Calu3 (cell line): Measurements from ENCODE around the gene TMSB4X. TPM values are rescaled to one million over a fixed set of nuclear protein-coding genes. Genes with fewer than 3 reads are reported as not detected.

ENCODE experiments used
- BruUV-seq: library from RNA; stranded (reverse); fragments of 400-500 nt; replicated peaks from 2 replicates; lab custom pipeline; 2021; lab: Mats Ljungman, UMichigan
- CTCF ChIA-PET: fragments of 300-600 bp; sonication (Branson Sonifier 250); formaldehyde crosslinking; loops from one replicate; lab custom pipeline; 2022; ENCODE audit warnings: antibody characterized with exemption; lab: Charles Lee
- DNase-seq: peaks from one replicate; pipeline ENCODE4 v3.0.0; 2022
- H3K27ac Mint-ChIP-seq: one replicate; pipeline ENCODE4 v1.8.0; 2022; ENCODE audit warnings: mixed read lengths; ENCODE audit not compliant: unreplicated experiment
- H3K27me3 Mint-ChIP-seq: one replicate; pipeline ENCODE4 v1.8.0; 2022; ENCODE audit warnings: mixed read lengths; ENCODE audit not compliant: unreplicated experiment
- H3K36me3 Mint-ChIP-seq: one replicate; pipeline ENCODE4 v1.8.0; 2022; ENCODE audit warnings: mild to moderate bottlenecking, moderate library complexity, mixed read lengths; ENCODE audit not compliant: insufficient read depth, unreplicated experiment
- H3K4me1 Mint-ChIP-seq: one replicate; pipeline ENCODE4 v1.8.0; 2022; ENCODE audit warnings: mild to moderate bottlenecking, low read depth, mixed read lengths; ENCODE audit not compliant: unreplicated experiment
- H3K4me3 Mint-ChIP-seq: one replicate; pipeline ENCODE4 v1.8.0; 2022; ENCODE audit warnings: mild to moderate bottlenecking, low read depth, moderate library complexity, mixed read lengths; ENCODE audit not compliant: unreplicated experiment
- H3K9me3 Mint-ChIP-seq: one replicate; pipeline ENCODE4 v1.8.0; 2022; ENCODE audit warnings: low read depth, mixed read lengths; ENCODE audit not compliant: unreplicated experiment
- CTCF ChIP-seq: fragments of 200-600 bp; IDR thresholded peaks from one replicate; pipeline ENCODE4 v1.8.0; 2022; ENCODE audit warnings: antibody characterized with exemption; ENCODE audit not compliant: unreplicated experiment
- intact Hi-C: fragments of 100-400 bp; cut with micrococcal nuclease; formaldehyde crosslinking; loops from one replicate; pipeline ENCODE4 v1.10.0; 2022; ENCODE audit not compliant: unreplicated experiment
- total RNA-seq: library from RNA; stranded (reverse); gene quantifications from 2 replicates; pipeline ENCODE4 v1.2.3, GENCODE V29; 2022

The TMSB4X gene
- total RNA-seq, 1 experiment from 2014 or later, result 5,274 TPM

- no peak for TF ChIP-seq CTCF
- CTCF ChIA-PET, result interaction anchor here (1.0 to 2.3 kb wide), 2 partner anchors 54 to 101 kb away, joined by 3 to 6 read pairs; no protein-coding TSS in a partner anchor
- H3K4me1 Mint-ChIP-seq, result peaks cover 49% of the 10 kb centered on the region
- DNase-seq, result no peak
- H3K9me3 Mint-ChIP-seq, result no peaks in the 10 kb centered on the region
- H3K27me3 Mint-ChIP-seq, result no peaks in the 10 kb centered on the region
- H3K36me3 Mint-ChIP-seq, result peaks cover 1% of the 10 kb centered on the region
- intact Hi-C loops, result no loop called here
- H3K4me3 Mint-ChIP-seq, result no peak overlapping the region
- peak overlapping the region; percentile 76 for H3K27ac Mint-ChIP-seq
- BruUV-seq, result no TSS peak
Measured at GRCh38 chrX:13001097-13001496, 26.2 kb downstream of the TMSB4X start.

GRCh38 chrX:13001961-13002671 lies 27.2 kb downstream of the TMSB4X start:
- TSS peak; percentile 81 for BruUV-seq
- no peaks in the 10 kb centered on the region for H3K9me3 Mint-ChIP-seq
- H3K4me1 Mint-ChIP-seq, result peaks cover 44% of the 10 kb centered on the region
- intact Hi-C loops, result no loop called here
- peak overlapping the region; percentile 96 for H3K27ac Mint-ChIP-seq
- CTCF ChIA-PET, result interaction anchor here (1.0 to 2.3 kb wide), 4 partner anchors 55 to 486 kb away, joined by 3 to 6 read pairs (median 4); no protein-coding TSS in a partner anchor
- H3K4me3 Mint-ChIP-seq, result no peak overlapping the region
- DNase-seq, result no peak
- no peaks in the 10 kb centered on the region for H3K27me3 Mint-ChIP-seq
- TF ChIP-seq CTCF, result no peak
- H3K36me3 Mint-ChIP-seq, result no peaks in the 10 kb centered on the region

- CTCF ChIA-PET, result no interaction called here
- Mint-ChIP-seq H3K4me1 (peaks cover 39% of the 10 kb centered on the region), H3K4me3 (no peak overlapping the region), H3K27ac (no peak overlapping the region), H3K27me3 (no peaks in the 10 kb centered on the region), H3K9me3 (no peaks in the 10 kb centered on the region), H3K36me3 (no peaks in the 10 kb centered on the region)
- no peak for DNase-seq
- TF ChIP-seq CTCF, result no peak
- intact Hi-C loops, result no loop called here
- BruUV-seq, result no TSS peak
Measured at GRCh38 chrX:13005661-13006473, 31.0 kb downstream of the TMSB4X start.

- Mint-ChIP-seq H3K36me3 (no peaks in the 10 kb centered on the region), H3K27me3 (no peaks in the 10 kb centered on the region), H3K27ac (no peak overlapping the region), H3K4me1 (peaks cover 50% of the 10 kb centered on the region), H3K9me3 (no peaks in the 10 kb centered on the region), H3K4me3 (no peak overlapping the region)
- CTCF ChIA-PET, result interaction anchor here (0.6 to 1.2 kb wide), 2 partner anchors 61 to 74 kb away, joined by 3 to 5 read pairs; no protein-coding TSS in a partner anchor
- DNase-seq, result no peak
- no peak for TF ChIP-seq CTCF
- no TSS peak for BruUV-seq
- intact Hi-C loops, result no loop called here
Measured at GRCh38 chrX:13007519-13008188, 32.7 kb downstream of the TMSB4X start.
